CD4-positive, alpha-beta memory T cell (primary cell): ENCODE data around the gene TGFBR2. TPM values are rescaled to one million over a fixed set of nuclear protein-coding genes. Genes with fewer than 3 reads are reported as not detected.
A peak's percentile ranks its signal among the peaks of the same experiment; 100 is the strongest.

Source experiments
- CTCF ChIA-PET: fragments of 350-600 bp; sonication (Branson Sonifier 250); formaldehyde crosslinking; loops from one replicate; lab custom pipeline; 2021; ENCODE audit warnings: inconsistent platforms; ENCODE audit not compliant: partially characterized antibody; lab: Charles Lee
- POLR2A ChIA-PET: fragments of 350-600 bp; sonication (Branson Sonifier 250); formaldehyde crosslinking; loops from one replicate; lab custom pipeline; 2021; ENCODE audit not compliant: partially characterized antibody; lab: Charles Lee
- DNase-seq, 5 donors: peaks; one replicate each; pipeline versions ENCODE4 v3.0.0 to v3.0.0-alpha.2; 2020 to 2022; ENCODE audit warnings: mixed read lengths in 1 of 5
- H3K27ac ChIP-seq: one replicate; pipeline ENCODE4 v1.7.0; 2013; ENCODE audit warnings: low read depth, low read length
- H3K27me3 ChIP-seq: 2 replicates; pipeline ENCODE4 v1.7.0; 2013; ENCODE audit warnings: mild to moderate bottlenecking, low read length, moderate library complexity; ENCODE audit not compliant: insufficient read depth
- H3K36me3 ChIP-seq: 2 replicates; pipeline ENCODE4 v1.7.0; 2013; ENCODE audit warnings: mild to moderate bottlenecking, low read length, moderate library complexity; ENCODE audit not compliant: insufficient read depth
- H3K4me1 ChIP-seq: 2 replicates; pipeline ENCODE4 v1.7.0; 2013; ENCODE audit warnings: mild to moderate bottlenecking, low read length, moderate library complexity; ENCODE audit not compliant: insufficient read depth
- H3K4me3 ChIP-seq, 2 donors: one replicate each; pipeline ENCODE4 v1.7.0; 2013; ENCODE audit warnings: low read length in 2 of 2, mild to moderate bottlenecking in 1 of 2
- H3K9me3 ChIP-seq, 2 donors: one replicate each; pipeline ENCODE4 v1.7.0; 2013; ENCODE audit warnings: low read length in 2 of 2, control low read depth in 1 of 2; ENCODE audit not compliant: control insufficient read depth in 1 of 2
- H3K27ac Mint-ChIP-seq, 7 donors: one replicate each; pipeline ENCODE4 v1.8.0; 2020 to 2021; ENCODE audit warnings: mixed read lengths in 7 of 7, mild to moderate bottlenecking in 6 of 7, inconsistent platforms in 3 of 7, moderate library complexity in 3 of 7
- H3K27me3 Mint-ChIP-seq, 2 donors: one replicate each; pipeline ENCODE4 v1.8.0; 2020 to 2021; ENCODE audit warnings: mixed read lengths in 2 of 2
- H3K36me3 Mint-ChIP-seq, 2 donors: one replicate each; pipeline ENCODE4 v1.8.0; 2020 to 2021; ENCODE audit warnings: mixed read lengths in 2 of 2, inconsistent platforms in 1 of 2, mild to moderate bottlenecking in 1 of 2
- H3K4me1 Mint-ChIP-seq, 4 donors: one replicate each; pipeline ENCODE4 v1.8.0; 2020 to 2021; ENCODE audit warnings: mixed read lengths in 4 of 4, mild to moderate bottlenecking in 1 of 4
- H3K4me3 Mint-ChIP-seq, 8 donors: one replicate each; pipeline ENCODE4 v1.8.0; 2020 to 2021; ENCODE audit warnings: mixed read lengths in 8 of 8, mild to moderate bottlenecking in 7 of 8, moderate library complexity in 6 of 8, inconsistent platforms in 3 of 8
- H3K9me3 Mint-ChIP-seq, 8 donors: one replicate each; pipeline ENCODE4 v1.8.0; 2020 to 2021; ENCODE audit warnings: mixed read lengths in 8 of 8, mild to moderate bottlenecking in 5 of 8, inconsistent platforms in 3 of 8, moderate library complexity in 1 of 8
- intact Hi-C: fragments of 100-400 bp; cut with micrococcal nuclease; formaldehyde crosslinking; loops from one replicate; pipeline ENCODE4 v1.15.1; 2023
- polyA plus RNA-seq, 2 donors: library from polyadenylated mRNA; unstranded; fragments of 300-500 nt; fragmentation: Illumina TruSeq; gene quantifications; one replicate each; pipeline ENCODE4 v1.2.3, GENCODE V29; 2021
- total RNA-seq, 2 experiments: library from RNA; stranded (reverse); gene quantifications; one replicate each; pipeline ENCODE4 v1.2.3, GENCODE V29; 2021

TGFBR2 gene
- total and polyA plus RNA-seq, 4 experiments from 2014 or later = 58.7 to 110 (median 110) TPM

DNA sequence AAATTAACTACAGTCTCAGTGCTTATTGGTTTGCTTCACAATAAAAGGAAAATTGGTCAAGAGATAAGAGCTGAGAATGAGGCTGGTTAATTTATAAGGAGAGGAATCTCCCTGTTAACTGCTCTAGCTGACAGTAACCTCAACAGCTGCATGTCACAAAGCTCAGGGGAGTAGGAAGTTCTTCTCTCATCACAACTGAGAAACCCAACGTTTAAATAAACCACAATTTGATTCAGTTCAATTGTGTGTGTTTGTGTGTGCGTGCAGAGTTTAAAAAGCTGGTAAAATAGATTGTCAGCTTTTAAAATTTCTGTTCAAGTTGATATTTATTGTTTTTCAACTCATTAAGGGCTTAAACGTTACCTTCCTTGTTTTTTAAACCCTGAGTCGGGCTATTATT is 3.5 kb upstream of the TGFBR2 start:
- H3K4me3 Mint-ChIP-seq = no peak overlapping the region
- ChIA-PET POLR2A (interaction anchor here (15.6 to 18.1 kb wide), 2 partner anchors 29 to 54 kb away, joined by 290 to 318 read pairs; no protein-coding TSS in a partner anchor), CTCF (interaction anchor here (0.9 to 1.1 kb wide), 4 partner anchors 11 to 90 kb away, joined by 3 to 8 read pairs (median 3); no protein-coding TSS in a partner anchor)
- Histone ChIP-seq H3K27me3 (no peaks in the 10 kb centered on the region), H3K4me1 (peaks cover 46% of the 10 kb centered on the region), H3K4me3 (no peak overlapping the region), H3K27ac (no peak overlapping the region), H3K36me3 (no peaks in the 10 kb centered on the region), H3K9me3 (no peaks in the 10 kb centered on the region)
- intact Hi-C loops = no loop called here
- H3K27me3 Mint-ChIP-seq = no peaks in the 10 kb centered on the region
- H3K27ac Mint-ChIP-seq = peak overlapping the region in 2 of 7 donors; percentile 17 to 35
- H3K4me1 Mint-ChIP-seq = peaks cover 33 to 52% (median 41%) of the 10 kb centered on the region in 4 donors
- DNase-seq = peak in 1 of 5 donors; percentile 45
- no peaks in the 10 kb centered on the region for H3K9me3 Mint-ChIP-seq
- peaks cover 0 to 10% of the 10 kb centered on the region in 2 donors for H3K36me3 Mint-ChIP-seq

DNA sequence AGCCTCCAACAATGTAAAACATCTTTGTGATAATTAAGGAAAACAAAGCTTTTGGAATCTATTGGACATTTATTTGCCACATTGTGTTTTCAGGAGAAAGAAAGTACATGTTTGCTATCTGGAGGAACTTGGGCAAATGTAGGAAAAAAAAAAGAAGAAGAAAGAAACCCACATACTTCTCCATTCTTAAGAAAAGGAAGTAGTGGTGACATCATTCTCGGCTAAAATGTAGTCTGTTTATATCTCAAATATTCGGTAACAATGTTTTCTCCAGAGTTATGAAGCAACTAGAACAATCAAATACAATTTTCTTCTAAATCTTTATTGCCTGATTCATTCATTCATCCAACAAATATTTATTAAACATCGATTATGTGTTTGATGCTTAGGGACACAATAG is 2.3 kb upstream of the TGFBR2 start:
- H3K9me3 Mint-ChIP-seq = no peaks in the 10 kb centered on the region
- POLR2A ChIA-PET = interaction anchor here (1.9 to 18.1 kb wide), 3 partner anchors 13 to 53 kb away, joined by 10 to 318 read pairs (median 290); no protein-coding TSS in a partner anchor
- peaks cover 31 to 55% (median 36%) of the 10 kb centered on the region in 4 donors for H3K4me1 Mint-ChIP-seq
- no peak for DNase-seq
- peaks cover 5 to 15% of the 10 kb centered on the region in 2 donors for H3K36me3 Mint-ChIP-seq
- H3K27ac Mint-ChIP-seq = peak overlapping the region; percentile 88 to 99 (median 98)
- no peak overlapping the region for H3K4me3 ChIP-seq
- H3K4me3 Mint-ChIP-seq = peak overlapping the region; percentile 71 to 99 (median 98)
- intact Hi-C loops = loop anchor here (1.0 to 2.0 kb wide), 2 partner anchors 89 to 249 kb away; no protein-coding TSS in a partner anchor
- H3K27me3 ChIP-seq = no peaks in the 10 kb centered on the region
- no peaks in the 10 kb centered on the region for H3K9me3 ChIP-seq
- no peaks in the 10 kb centered on the region for H3K36me3 ChIP-seq
- H3K27me3 Mint-ChIP-seq = no peaks in the 10 kb centered on the region
- CTCF ChIA-PET = interaction anchor here (0.7 to 1.4 kb wide), 4 partner anchors 10 to 285 kb away, joined by 3 to 4 read pairs (median 3); no protein-coding TSS in a partner anchor
- peaks cover 40% of the 10 kb centered on the region for H3K4me1 ChIP-seq
- no peak overlapping the region for H3K27ac ChIP-seq

DNA sequence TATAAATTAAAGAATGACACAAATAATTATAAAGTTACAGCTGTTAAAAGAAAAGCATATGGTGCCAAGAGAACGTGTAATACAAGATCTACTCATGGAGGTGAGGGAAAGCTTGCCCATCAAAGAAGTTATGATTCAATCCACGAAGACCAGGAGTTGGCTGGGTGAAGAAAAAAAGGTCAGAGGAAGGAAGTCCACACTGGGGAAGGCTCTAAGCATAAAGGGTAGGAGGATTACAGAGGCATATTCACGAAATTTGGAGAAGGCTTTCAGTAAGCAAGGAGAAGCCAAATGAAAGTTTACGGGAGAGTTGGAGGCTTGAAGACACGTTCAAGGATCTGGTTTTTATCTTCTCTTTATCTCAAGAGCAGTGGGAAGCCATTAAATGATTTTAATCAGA is 1.8 kb upstream of the TGFBR2 start:
- Mint-ChIP-seq H3K9me3 (no peaks in the 10 kb centered on the region), H3K4me3 (peak overlapping the region; percentile 71 to 99 (median 98)), H3K36me3 (peaks cover 5 to 17% of the 10 kb centered on the region in 2 donors), H3K27ac (peak overlapping the region; percentile 88 to 99 (median 98)), H3K4me1 (peaks cover 28 to 52% (median 33%) of the 10 kb centered on the region in 4 donors), H3K27me3 (no peaks in the 10 kb centered on the region)
- Histone ChIP-seq H3K9me3 (no peaks in the 10 kb centered on the region), H3K4me1 (peaks cover 40% of the 10 kb centered on the region), H3K4me3 (no peak overlapping the region), H3K36me3 (no peaks in the 10 kb centered on the region), H3K27ac (peak overlapping the region; percentile 85), H3K27me3 (no peaks in the 10 kb centered on the region)
- POLR2A ChIA-PET = interaction anchor here (0.9 to 18.1 kb wide), 4 partner anchors 13 to 92 kb away, joined by 3 to 318 read pairs (median 150); no protein-coding TSS in a partner anchor
- DNase-seq = no peak
- intact Hi-C loops = loop anchor here (1.0 to 2.0 kb wide), 2 partner anchors 89 to 250 kb away; no protein-coding TSS in a partner anchor
- CTCF ChIA-PET = interaction anchor here (0.7 to 1.6 kb wide), 4 partner anchors 8 to 88 kb away, joined by 3 to 4 read pairs (median 3); no protein-coding TSS in a partner anchor

DNA sequence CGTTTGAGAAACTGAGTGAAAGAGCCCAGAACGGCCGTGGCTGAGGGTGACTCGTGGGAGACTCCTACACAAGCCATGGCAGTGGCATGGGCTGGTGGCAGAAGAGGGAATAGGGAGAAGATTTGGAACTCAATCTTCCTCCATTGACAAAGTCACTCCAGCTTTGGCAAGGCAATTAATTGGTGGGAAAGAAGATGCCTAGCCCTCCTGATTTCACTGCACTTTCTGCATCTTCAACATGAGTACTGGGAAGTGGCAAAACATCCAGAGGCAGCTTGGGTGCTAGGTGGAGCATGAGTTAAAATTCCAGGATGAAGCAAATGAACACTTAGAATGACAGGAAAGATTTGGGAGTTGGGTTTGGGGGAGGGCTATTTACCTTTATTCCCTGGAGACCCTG is 1.4 kb upstream of the TGFBR2 start:
- Histone ChIP-seq H3K4me1 (peaks cover 43% of the 10 kb centered on the region), H3K4me3 (no peak overlapping the region), H3K27me3 (no peaks in the 10 kb centered on the region), H3K27ac (peak overlapping the region; percentile 85), H3K9me3 (no peaks in the 10 kb centered on the region), H3K36me3 (no peaks in the 10 kb centered on the region)
- Mint-ChIP-seq H3K9me3 (no peaks in the 10 kb centered on the region), H3K4me1 (peaks cover 33 to 52% (median 36%) of the 10 kb centered on the region in 4 donors), H3K27ac (peak overlapping the region; percentile 88 to 99 (median 98)), H3K36me3 (peaks cover 5 to 21% of the 10 kb centered on the region in 2 donors), H3K4me3 (peak overlapping the region; percentile 71 to 99 (median 98)), H3K27me3 (no peaks in the 10 kb centered on the region)
- DNase-seq = no peak
- ChIA-PET CTCF (interaction anchor here (0.7 to 1.6 kb wide), 3 partner anchors 9 to 77 kb away, joined by 3 read pairs; no protein-coding TSS in a partner anchor), POLR2A (interaction anchor here (0.6 to 18.1 kb wide), 6 partner anchors 13 to 92 kb away, joined by 3 to 318 read pairs (median 52); no protein-coding TSS in a partner anchor)
- intact Hi-C loops = loop anchor here (2.0 kb wide), 1 partner anchor 250 kb away; no protein-coding TSS in a partner anchor

DNA sequence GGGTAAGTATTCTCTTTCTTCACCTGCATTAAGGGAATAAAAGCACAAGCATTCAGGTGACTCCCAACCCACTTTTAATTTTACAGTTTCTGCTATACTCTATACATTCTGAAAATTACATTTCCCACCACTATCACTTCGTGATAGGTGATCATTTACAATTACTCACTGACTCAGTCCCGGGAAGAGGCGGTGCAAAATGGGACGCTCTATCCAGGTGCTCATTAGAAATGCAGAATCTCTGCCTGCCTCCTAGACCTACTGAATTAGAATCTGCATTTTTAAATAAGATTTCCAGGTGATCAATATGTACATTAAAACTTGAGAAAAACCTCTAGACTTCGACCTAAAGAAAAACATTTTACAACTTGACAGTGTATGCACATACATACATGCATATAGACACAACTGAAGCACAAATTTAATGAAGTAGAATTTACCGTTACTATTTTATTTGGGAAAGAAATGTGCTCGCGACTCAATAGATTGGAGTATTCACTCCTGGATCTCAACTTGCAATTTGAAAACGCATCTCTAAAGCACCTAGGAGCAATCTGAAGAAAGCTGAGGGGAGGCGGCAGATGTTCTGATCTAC is 598 bp upstream of the TGFBR2 start:
- Mint-ChIP-seq H3K36me3 (peaks cover 5 to 21% of the 10 kb centered on the region in 2 donors), H3K4me3 (peak overlapping the region; percentile 94 to 99 (median 98)), H3K4me1 (peaks cover 39 to 60% (median 43%) of the 10 kb centered on the region in 4 donors), H3K27ac (peak overlapping the region; percentile 88 to 99 (median 98)), H3K9me3 (no peaks in the 10 kb centered on the region), H3K27me3 (no peaks in the 10 kb centered on the region)
- intact Hi-C loops = loop anchor here (2.0 kb wide), 2 partner anchors 53 to 251 kb away; no protein-coding TSS in a partner anchor
- H3K4me1 ChIP-seq = peaks cover 51% of the 10 kb centered on the region
- ChIA-PET CTCF (interaction anchor here (0.9 to 4.1 kb wide), 8 partner anchors 9 to 406 kb away, joined by 3 to 32 read pairs (median 7); no protein-coding TSS in a partner anchor), POLR2A (interaction anchor here (0.6 to 18.1 kb wide), 26 partner anchors 12 to 1501 kb away, joined by 3 to 318 read pairs (median 10); partner anchors contain the start of genes GPD1L and STT3B)
- peak overlapping the region; percentile 85 for H3K27ac ChIP-seq
- H3K9me3 ChIP-seq = no peaks in the 10 kb centered on the region
- no peaks in the 10 kb centered on the region for H3K27me3 ChIP-seq
- no peak for DNase-seq
- H3K36me3 ChIP-seq = no peaks in the 10 kb centered on the region
- H3K4me3 ChIP-seq = peak overlapping the region; percentile 53 to 89

DNA sequence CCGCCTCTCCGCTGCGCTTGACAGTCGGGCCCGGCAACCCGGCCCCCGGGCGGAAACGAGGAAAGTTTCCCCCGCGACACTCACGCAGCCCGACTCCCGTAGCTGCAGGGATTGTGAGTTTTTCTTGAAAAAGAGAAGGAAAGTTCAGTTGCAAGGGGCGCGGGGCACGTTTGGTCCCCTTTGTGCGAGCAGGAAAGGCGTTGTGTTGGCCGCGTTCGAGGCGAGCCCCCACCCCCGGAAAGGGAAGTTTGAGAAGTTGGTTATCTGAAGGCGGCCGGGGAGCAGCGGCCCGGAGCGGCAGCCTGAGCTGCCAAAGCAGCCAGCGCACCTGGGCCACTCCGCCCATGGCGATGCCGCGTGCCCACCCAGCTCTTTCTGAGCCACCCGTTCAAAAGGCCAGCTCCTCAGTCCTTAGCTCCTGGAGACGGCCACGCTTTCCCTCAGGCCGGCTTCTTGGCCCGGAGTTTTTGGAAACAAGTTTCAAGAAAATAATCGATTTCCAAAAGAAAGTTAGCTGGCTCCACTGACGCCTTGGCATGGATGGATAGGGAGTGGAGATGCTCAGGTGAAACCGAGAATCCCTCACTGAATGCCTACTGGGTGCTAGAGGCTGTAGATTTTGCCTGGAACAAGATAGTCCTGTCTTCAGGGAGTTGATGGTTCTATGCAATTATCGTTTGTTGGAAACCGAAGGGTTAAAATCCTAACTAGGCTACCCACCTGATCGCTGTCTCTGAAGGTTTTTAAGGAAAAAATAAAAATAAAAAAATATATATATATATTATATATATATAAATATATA is 832 bp downstream of the TGFBR2 start:
- Histone ChIP-seq H3K9me3 (no peaks in the 10 kb centered on the region), H3K4me1 (peaks cover 63% of the 10 kb centered on the region)

More for the DNA sequence above, 832 bp downstream of the TGFBR2 start:
- Histone ChIP-seq H3K4me3 (peak overlapping the region; percentile 82 to 89), H3K36me3 (no peaks in the 10 kb centered on the region), H3K27ac (peak overlapping the region; percentile 85), H3K27me3 (no peaks in the 10 kb centered on the region)
- POLR2A ChIA-PET = interaction anchor here (0.9 to 18.1 kb wide), 23 partner anchors 9 to 925 kb away, joined by 3 to 318 read pairs (median 14); partner anchors contain the start of gene STT3B
- CTCF ChIA-PET = interaction anchor here (0.8 to 4.1 kb wide), 13 partner anchors 11 to 408 kb away, joined by 3 to 32 read pairs (median 6); no protein-coding TSS in a partner anchor
- Mint-ChIP-seq H3K27me3 (no peaks in the 10 kb centered on the region), H3K9me3 (no peaks in the 10 kb centered on the region), H3K4me1 (peaks cover 49 to 74% (median 55%) of the 10 kb centered on the region in 4 donors), H3K36me3 (peaks cover 5 to 21% of the 10 kb centered on the region in 2 donors), H3K27ac (peak overlapping the region; percentile 86 to 98 (median 92)), H3K4me3 (peak overlapping the region; percentile 90 to 99 (median 98))
- peak; percentile 62 to 74 (median 67) for DNase-seq
- intact Hi-C loops = loop anchor here (1.0 to 2.0 kb wide), 2 partner anchors 24 to 52 kb away; no protein-coding TSS in a partner anchor
